Nephron (organoid): Measurements from ENCODE around the gene GRIN1.

ENCODE experiments used
- H3K27ac Mint-ChIP-seq, 3 experiments: 2 replicates each; pipeline ENCODE4 v1.8.0; 2020; ENCODE audit warnings: mixed read lengths in 3 of 3, mild to moderate bottlenecking in 2 of 3, moderate library complexity in 1 of 3
- H3K27me3 Mint-ChIP-seq: 2 replicates; pipeline ENCODE4 v1.8.0; 2021; ENCODE audit warnings: low read depth, mild to moderate bottlenecking, moderate library complexity, mixed read lengths
- H3K36me3 Mint-ChIP-seq: 2 replicates; pipeline ENCODE4 v1.8.0; 2020; ENCODE audit warnings: low read depth, mixed read lengths
- H3K4me1 Mint-ChIP-seq: 2 replicates; pipeline ENCODE4 v1.8.0; 2020; ENCODE audit warnings: mixed read lengths
- H3K4me3 Mint-ChIP-seq, 3 experiments: 2 replicates each; pipeline ENCODE4 v1.8.0; 2020; ENCODE audit warnings: mild to moderate bottlenecking in 3 of 3, mixed read lengths in 3 of 3, moderate library complexity in 2 of 3
- H3K9me3 Mint-ChIP-seq: 2 replicates; pipeline ENCODE4 v1.8.0; 2020; ENCODE audit warnings: mixed read lengths
- CTCF ChIP-seq, 3 experiments: fragments of 200-600 bp; sonication (generic); IDR thresholded peaks; one replicate each; pipeline ENCODE4 v1.5.0; 2021; ENCODE audit warnings: antibody characterized with exemption in 3 of 3; ENCODE audit not compliant: unreplicated experiment in 3 of 3

GRIN1 gene

GRCh38 chr9:137171149-137171900, 32.4 kb downstream of the GRIN1 start:
- Mint-ChIP-seq H3K27me3 (peaks cover 70% of the 10 kb centered on the region), H3K27ac (no peak overlapping the region), H3K4me3 (no peak overlapping the region), H3K9me3 (no peaks in the 10 kb centered on the region), H3K36me3 (no peaks in the 10 kb centered on the region), H3K4me1 (no peaks in the 10 kb centered on the region)
- TF ChIP-seq CTCF (IDR thresholded peaks at IDR 0.05; ENCODE audit: unreplicated experiment in 3 of 3) = no peak

GRCh38 chr9:137172901-137173795, 34.2 kb downstream of the GRIN1 start:
- no peak overlapping the region for H3K4me3 Mint-ChIP-seq
- no peaks in the 10 kb centered on the region for H3K9me3 Mint-ChIP-seq
- H3K36me3 Mint-ChIP-seq = peaks cover 10% of the 10 kb centered on the region
- TF ChIP-seq CTCF (IDR thresholded peaks at IDR 0.05; ENCODE audit: unreplicated experiment in 3 of 3) = no peak
- H3K27ac Mint-ChIP-seq = no peak overlapping the region
- peaks cover 59% of the 10 kb centered on the region for H3K27me3 Mint-ChIP-seq
- no peaks in the 10 kb centered on the region for H3K4me1 Mint-ChIP-seq

GRCh38 chr9:137173796-137174664, 35.1 kb downstream of the GRIN1 start:
- H3K4me3 Mint-ChIP-seq = no peak overlapping the region

GRCh38 chr9:137174722-137175293, 35.9 kb downstream of the GRIN1 start:
- Mint-ChIP-seq H3K4me3 (no peak overlapping the region), H3K4me1 (no peaks in the 10 kb centered on the region), H3K9me3 (no peaks in the 10 kb centered on the region), H3K27ac (no peak overlapping the region), H3K27me3 (peaks cover 50% of the 10 kb centered on the region), H3K36me3 (peaks cover 13% of the 10 kb centered on the region)
- TF ChIP-seq CTCF (IDR thresholded peaks at IDR 0.05; ENCODE audit: unreplicated experiment in 3 of 3) = no peak

More at GRCh38 chr9:137173796-137174664, 35.1 kb downstream of the GRIN1 start:
- Mint-ChIP-seq H3K9me3 (no peaks in the 10 kb centered on the region), H3K4me1 (no peaks in the 10 kb centered on the region), H3K36me3 (peaks cover 10% of the 10 kb centered on the region), H3K27ac (no peak overlapping the region), H3K27me3 (peaks cover 52% of the 10 kb centered on the region)
- no peak for TF ChIP-seq CTCF (IDR thresholded peaks at IDR 0.05; ENCODE audit: unreplicated experiment in 3 of 3)

- peak in 1 of 3 experiments; percentile 16 for TF ChIP-seq CTCF (IDR thresholded peaks at IDR 0.05; ENCODE audit: unreplicated experiment in 3 of 3)
These were observed 36.5 kb downstream of the GRIN1 start for GRCh38 chr9:137175345-137175961.

More at GRCh38 chr9:137175345-137175961, 36.5 kb downstream of the GRIN1 start:
- Mint-ChIP-seq H3K27ac (no peak overlapping the region), H3K27me3 (peaks cover 44% of the 10 kb centered on the region), H3K4me1 (no peaks in the 10 kb centered on the region), H3K4me3 (no peak overlapping the region), H3K36me3 (peaks cover 13% of the 10 kb centered on the region), H3K9me3 (no peaks in the 10 kb centered on the region)
